ENCODE measurements around the gene CSPG4.
"Not testable (repeated sequence)": the region's sequence is repeated elsewhere in the genome, so short reads cannot be mapped to it uniquely, and the experiment has no call there.

Gene CSPG4

DNA sequence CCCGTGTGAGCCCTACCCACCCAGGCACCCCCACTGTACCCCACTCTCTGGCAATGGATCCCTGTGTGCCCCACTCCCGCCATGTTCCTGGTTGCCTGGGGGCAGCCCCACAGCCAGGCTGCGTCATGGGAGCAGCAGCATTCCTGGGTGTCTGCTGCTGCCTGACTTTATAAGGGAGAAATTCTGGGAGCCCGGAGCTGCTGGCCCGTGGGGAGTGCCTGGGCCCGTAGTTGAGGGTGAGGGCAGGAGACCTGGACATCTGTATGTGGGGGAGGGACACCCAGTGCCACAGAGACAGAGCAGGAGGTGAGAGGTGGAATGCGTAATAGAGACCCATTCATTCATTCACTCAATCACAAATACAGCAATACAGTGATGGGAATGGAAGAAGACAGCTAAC lies 15.1 kb downstream of the CSPG4 start:
- no peaks in the 10 kb centered on the region for H3K36me3 ChIP-seq (ENCODE audit: control insufficient read depth, low read depth, low read length)
- H3K9ac ChIP-seq (ENCODE audit: low read length): no peak overlapping the region
- H3K4me3 ChIP-seq (ENCODE audit: low read length): no peak overlapping the region
- H3K27me3 ChIP-seq (ENCODE audit: control insufficient read depth, insufficient read depth, low read length): no peaks in the 10 kb centered on the region
- no peak overlapping the region for H3K27ac ChIP-seq (ENCODE audit: low read length)
- H3K4me1 ChIP-seq (ENCODE audit: control insufficient read depth, low read depth, low read length): peaks cover 12% of the 10 kb centered on the region
- H3K9me3 ChIP-seq (ENCODE audit: control insufficient read depth, low read depth, low read length): no peaks in the 10 kb centered on the region

DNA sequence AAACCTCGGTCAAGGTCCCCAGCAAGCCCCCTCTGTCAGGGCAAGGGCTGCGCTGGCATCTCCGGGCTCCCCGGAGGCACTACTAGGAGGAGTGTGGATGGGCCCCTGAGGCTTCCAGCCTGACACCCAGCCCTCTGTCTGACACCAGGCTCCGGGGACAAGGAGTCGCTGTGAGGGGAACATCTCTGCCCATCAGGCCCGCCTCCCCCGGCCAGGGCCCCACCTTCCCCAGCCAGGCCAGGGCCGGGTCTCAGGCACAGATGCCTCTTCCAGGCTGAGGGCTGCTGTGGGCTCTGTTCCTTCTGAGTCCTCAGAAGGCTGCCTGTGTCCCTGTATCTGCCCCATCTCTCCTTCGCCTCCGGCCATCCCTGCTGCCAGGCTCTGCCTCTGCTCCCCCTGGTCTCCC lies 15.8 kb downstream of the CSPG4 start:
- no peaks in the 10 kb centered on the region for H3K9me3 ChIP-seq (ENCODE audit: control insufficient read depth, low read depth, low read length)
- peaks cover 12% of the 10 kb centered on the region for H3K4me1 ChIP-seq (ENCODE audit: control insufficient read depth, low read depth, low read length)
- H3K36me3 ChIP-seq (ENCODE audit: control insufficient read depth, low read depth, low read length): no peaks in the 10 kb centered on the region
- H3K27ac ChIP-seq (ENCODE audit: low read length): no peak overlapping the region
- H3K9ac ChIP-seq (ENCODE audit: low read length): no peak overlapping the region
- H3K27me3 ChIP-seq (ENCODE audit: control insufficient read depth, insufficient read depth, low read length): no peaks in the 10 kb centered on the region
- no peak overlapping the region for H3K4me3 ChIP-seq (ENCODE audit: low read length)

- Histone ChIP-seq H3K27ac (ENCODE audit: low read length) (no peak overlapping the region), H3K9ac (ENCODE audit: low read length) (no peak overlapping the region)
These were observed 16.3 kb downstream of the CSPG4 start for GRCh38 chr15:75696311-75696720.

DNA sequence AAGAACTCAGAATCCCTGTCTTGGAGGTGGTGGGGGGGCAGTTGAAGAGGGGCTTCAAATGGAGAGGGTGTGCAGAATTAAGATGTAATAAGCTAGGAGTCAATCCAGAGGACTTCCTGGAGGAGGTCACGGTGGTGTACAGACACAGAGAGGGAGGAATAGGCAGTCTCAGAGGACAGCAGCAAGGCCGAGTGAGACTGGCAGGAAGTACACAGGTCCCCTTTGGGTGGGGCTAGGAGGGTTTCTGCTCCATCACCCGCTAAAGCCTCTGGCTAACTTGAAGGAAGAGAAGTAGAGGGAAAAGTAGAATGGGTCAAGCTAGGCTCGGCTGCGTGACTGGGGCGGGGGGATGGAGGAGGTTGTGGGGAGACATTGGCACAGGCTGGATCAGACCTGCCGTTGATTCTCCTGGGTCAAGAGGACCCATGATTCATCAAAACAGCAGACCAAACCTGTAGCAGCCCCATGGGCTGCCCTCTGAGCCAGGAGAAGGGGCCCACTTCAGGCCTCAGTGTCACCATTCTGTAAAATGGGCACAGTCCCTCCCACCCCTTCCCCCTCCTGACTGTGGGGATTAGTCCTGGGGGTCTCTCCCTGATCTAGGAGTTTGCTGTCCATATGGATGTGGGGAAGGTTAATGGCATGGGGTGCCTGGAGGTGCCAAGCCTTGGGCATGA lies 16.9 kb downstream of the CSPG4 start:
- no peak overlapping the region for H3K4me3 ChIP-seq (ENCODE audit: low read length)
- no peaks in the 10 kb centered on the region for H3K9me3 ChIP-seq (ENCODE audit: control insufficient read depth, low read depth, low read length)
- peaks cover 12% of the 10 kb centered on the region for H3K4me1 ChIP-seq (ENCODE audit: control insufficient read depth, low read depth, low read length)
- H3K27ac ChIP-seq (ENCODE audit: low read length): no peak overlapping the region
- no peaks in the 10 kb centered on the region for H3K27me3 ChIP-seq (ENCODE audit: control insufficient read depth, insufficient read depth, low read length)
- H3K9ac ChIP-seq (ENCODE audit: low read length): no peak overlapping the region
- no peaks in the 10 kb centered on the region for H3K36me3 ChIP-seq (ENCODE audit: control insufficient read depth, low read depth, low read length)

More at GRCh38 chr15:75696311-75696720, 16.3 kb downstream of the CSPG4 start:
- Histone ChIP-seq H3K4me1 (ENCODE audit: control insufficient read depth, low read depth, low read length) (peaks cover 12% of the 10 kb centered on the region), H3K36me3 (ENCODE audit: control insufficient read depth, low read depth, low read length) (no peaks in the 10 kb centered on the region), H3K9me3 (ENCODE audit: control insufficient read depth, low read depth, low read length) (no peaks in the 10 kb centered on the region), H3K4me3 (ENCODE audit: low read length) (no peak overlapping the region), H3K27me3 (ENCODE audit: control insufficient read depth, insufficient read depth, low read length) (no peaks in the 10 kb centered on the region)

- no peak overlapping the region for H3K4me3 ChIP-seq (ENCODE audit: low read length)
These were observed 17.4 kb downstream of the CSPG4 start for GRCh38 chr15:75695220-75695619.

GRCh38 chr15:75694241-75695182 lies 18.1 kb downstream of the CSPG4 start:
- H3K27ac ChIP-seq (ENCODE audit: low read length): no peak overlapping the region
- no peak overlapping the region for H3K4me3 ChIP-seq (ENCODE audit: low read length)
- H3K27me3 ChIP-seq (ENCODE audit: control insufficient read depth, insufficient read depth, low read length): no peaks in the 10 kb centered on the region
- H3K36me3 ChIP-seq (ENCODE audit: control insufficient read depth, low read depth, low read length): no peaks in the 10 kb centered on the region
- H3K9ac ChIP-seq (ENCODE audit: low read length): no peak overlapping the region
- no peaks in the 10 kb centered on the region for H3K9me3 ChIP-seq (ENCODE audit: control insufficient read depth, low read depth, low read length)
- H3K4me1 ChIP-seq (ENCODE audit: control insufficient read depth, low read depth, low read length): peaks cover 12% of the 10 kb centered on the region

More at GRCh38 chr15:75695220-75695619, 17.4 kb downstream of the CSPG4 start:
- Histone ChIP-seq H3K27me3 (ENCODE audit: control insufficient read depth, insufficient read depth, low read length) (no peaks in the 10 kb centered on the region), H3K36me3 (ENCODE audit: control insufficient read depth, low read depth, low read length) (no peaks in the 10 kb centered on the region), H3K9ac (ENCODE audit: low read length) (no peak overlapping the region), H3K4me1 (ENCODE audit: control insufficient read depth, low read depth, low read length) (peaks cover 12% of the 10 kb centered on the region), H3K9me3 (ENCODE audit: control insufficient read depth, low read depth, low read length) (no peaks in the 10 kb centered on the region), H3K27ac (ENCODE audit: low read length) (no peak overlapping the region)

GRCh38 chr15:75693501-75694240 lies 19.0 kb downstream of the CSPG4 start:
- peaks cover 12% of the 10 kb centered on the region for H3K4me1 ChIP-seq (ENCODE audit: control insufficient read depth, low read depth, low read length)
- no peak overlapping the region for H3K9ac ChIP-seq (ENCODE audit: low read length)
- H3K9me3 ChIP-seq (ENCODE audit: control insufficient read depth, low read depth, low read length): no peaks in the 10 kb centered on the region
- no peak overlapping the region for H3K27ac ChIP-seq (ENCODE audit: low read length)
- H3K27me3 ChIP-seq (ENCODE audit: control insufficient read depth, insufficient read depth, low read length): no peaks in the 10 kb centered on the region
- no peak overlapping the region for H3K4me3 ChIP-seq (ENCODE audit: low read length)
- no peaks in the 10 kb centered on the region for H3K36me3 ChIP-seq (ENCODE audit: control insufficient read depth, low read depth, low read length)

DNA sequence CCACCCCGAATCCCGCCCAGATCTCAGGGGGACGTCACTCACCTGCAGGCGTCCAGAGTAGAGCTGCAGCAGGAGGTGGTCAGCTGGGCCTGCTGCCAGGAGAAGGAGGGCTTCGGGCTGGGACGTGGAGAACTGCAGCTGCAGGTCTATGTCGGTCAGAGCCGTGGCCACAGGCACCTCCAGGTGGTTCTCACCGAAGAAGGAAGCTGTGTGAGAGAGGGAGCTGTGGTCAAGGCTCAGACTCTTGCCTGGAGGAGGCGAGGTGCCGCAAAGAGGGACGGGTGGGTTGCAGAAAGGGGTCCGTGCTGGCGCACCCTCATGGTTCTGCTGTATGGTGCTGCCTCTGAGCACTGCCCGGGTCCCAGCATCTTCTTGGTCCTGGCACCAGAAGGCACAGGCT lies 19.6 kb downstream of the CSPG4 start:
- H3K27me3 ChIP-seq (ENCODE audit: control insufficient read depth, insufficient read depth, low read length); H3K9ac ChIP-seq (ENCODE audit: low read length); H3K27ac ChIP-seq (ENCODE audit: low read length); H3K4me3 ChIP-seq (ENCODE audit: low read length); H3K9me3 ChIP-seq (ENCODE audit: control insufficient read depth, low read depth, low read length); H3K36me3 ChIP-seq (ENCODE audit: control insufficient read depth, low read depth, low read length): not testable (repeated sequence)
- peaks cover 12% of the 10 kb centered on the region for H3K4me1 ChIP-seq (ENCODE audit: control insufficient read depth, low read depth, low read length)

DNA sequence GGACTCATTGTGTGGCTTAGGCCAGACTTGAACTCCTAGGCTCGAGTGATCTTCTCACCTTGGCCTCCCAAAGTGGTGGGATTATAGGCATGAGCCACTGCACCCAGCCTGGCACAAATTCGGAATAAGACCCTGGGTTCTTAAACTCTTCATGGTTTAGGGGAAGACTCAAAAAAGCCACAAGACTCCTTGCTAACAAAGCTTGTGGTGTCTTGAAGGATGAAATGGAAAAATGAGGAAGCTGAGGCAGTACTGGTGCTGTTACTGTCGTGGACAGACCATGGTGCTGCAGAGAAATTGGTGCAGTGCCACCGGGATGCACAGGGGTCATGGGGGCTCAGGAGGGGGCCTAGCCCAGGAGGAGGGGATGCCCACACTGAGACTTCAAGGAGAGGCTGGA lies 20.3 kb downstream of the CSPG4 start:
- H3K9me3 ChIP-seq (ENCODE audit: control insufficient read depth, low read depth, low read length); H3K9ac ChIP-seq (ENCODE audit: low read length); H3K36me3 ChIP-seq (ENCODE audit: control insufficient read depth, low read depth, low read length); H3K27ac ChIP-seq (ENCODE audit: low read length); H3K27me3 ChIP-seq (ENCODE audit: control insufficient read depth, insufficient read depth, low read length); H3K4me3 ChIP-seq (ENCODE audit: low read length): not testable (repeated sequence)
- H3K4me1 ChIP-seq (ENCODE audit: control insufficient read depth, low read depth, low read length): peaks cover 12% of the 10 kb centered on the region

DNA sequence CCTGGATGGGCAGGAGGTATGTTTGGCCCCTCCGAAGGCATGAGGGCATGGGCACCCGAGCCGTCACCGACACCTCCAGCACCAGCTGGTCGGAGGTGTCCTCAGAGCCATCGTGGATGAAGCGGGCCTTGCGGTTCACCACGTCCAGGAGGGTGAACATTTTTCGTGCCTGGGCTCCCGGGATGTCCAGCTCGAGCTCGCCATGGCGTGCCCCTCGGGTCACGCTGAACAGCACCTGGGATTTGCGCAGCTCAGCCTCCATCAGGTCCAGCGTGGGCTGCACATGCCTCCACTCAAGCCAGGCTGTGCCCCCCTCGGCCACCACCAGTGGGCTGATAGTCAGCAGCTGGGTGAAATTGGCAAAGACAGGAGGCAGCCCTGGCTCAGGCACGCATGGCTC lies 23.2 kb downstream of the CSPG4 start:
- H3K4me1 ChIP-seq (ENCODE audit: control insufficient read depth, low read depth, low read length); H3K9ac ChIP-seq (ENCODE audit: low read length); H3K4me3 ChIP-seq (ENCODE audit: low read length); H3K36me3 ChIP-seq (ENCODE audit: control insufficient read depth, low read depth, low read length); H3K27me3 ChIP-seq (ENCODE audit: control insufficient read depth, insufficient read depth, low read length); H3K9me3 ChIP-seq (ENCODE audit: control insufficient read depth, low read depth, low read length); H3K27ac ChIP-seq (ENCODE audit: low read length): not testable (repeated sequence)

DNA sequence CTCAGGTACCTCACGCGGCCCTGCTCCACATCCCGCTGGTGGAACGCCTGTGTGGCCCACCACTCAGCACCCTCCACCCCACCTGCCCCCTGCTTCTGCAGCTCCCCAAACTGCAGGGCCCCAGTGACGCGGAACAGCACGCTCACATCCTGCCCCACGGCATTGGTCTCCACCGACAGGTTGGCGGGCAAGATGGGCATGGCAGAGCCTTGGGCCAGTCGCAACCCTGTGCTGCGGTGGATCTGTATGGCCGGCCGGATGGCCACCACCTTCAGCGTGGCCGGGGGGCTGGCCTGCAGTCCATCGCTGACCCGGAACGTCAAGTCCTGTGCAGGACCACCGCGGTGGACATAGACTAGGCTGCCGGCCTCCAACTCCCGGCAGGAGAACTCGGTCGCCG lies 23.8 kb downstream of the CSPG4 start:
- H3K4me1 ChIP-seq (ENCODE audit: control insufficient read depth, low read depth, low read length): no peaks in the 10 kb centered on the region
- no peak overlapping the region for H3K4me3 ChIP-seq (ENCODE audit: low read length)
- no peaks in the 10 kb centered on the region for H3K36me3 ChIP-seq (ENCODE audit: control insufficient read depth, low read depth, low read length)
- H3K27me3 ChIP-seq (ENCODE audit: control insufficient read depth, insufficient read depth, low read length): no peaks in the 10 kb centered on the region
- no peak overlapping the region for H3K27ac ChIP-seq (ENCODE audit: low read length)
- no peak overlapping the region for H3K9ac ChIP-seq (ENCODE audit: low read length)
- no peaks in the 10 kb centered on the region for H3K9me3 ChIP-seq (ENCODE audit: control insufficient read depth, low read depth, low read length)

Data from iPS-18a (cell line).